OCI-LY7 (cell line): ENCODE measurements around the gene ZHX3. TPM values are rescaled to one million over a fixed set of nuclear protein-coding genes. Genes with fewer than 3 reads are reported as not detected.

Source experiments
- BruUV-seq: library from RNA; stranded (reverse); fragments of 400-500 nt; replicated peaks from 2 replicates; lab custom pipeline; 2021; lab: Mats Ljungman, UMichigan
- CTCF ChIA-PET: fragments of 300-600 bp; sonication (Branson Sonifier 250); formaldehyde crosslinking; loops from one replicate; lab custom pipeline; 2022; ENCODE audit warnings: antibody characterized with exemption; ENCODE audit not compliant: unreplicated experiment; lab: Charles Lee
- POLR2A ChIA-PET: fragments of 300-600 bp; sonication (Branson Sonifier 250); formaldehyde crosslinking; loops from one replicate; lab custom pipeline; 2022; ENCODE audit warnings: antibody characterized with exemption; lab: Charles Lee
- DNase-seq: peaks from one replicate; pipeline ENCODE4 v3.0.0-alpha.2; 2015; ENCODE audit warnings: low spot score
- H2AFZ ChIP-seq: fragments of 200-600 bp; sonication (generic), shearing (Covaris generic); 2 replicates; pipeline ENCODE4 v1.6.1; 2014; ENCODE audit warnings: mild to moderate bottlenecking, antibody characterized with exemption, low read length, moderate library complexity
- H3K27ac ChIP-seq: fragments of 200-600 bp; sonication (generic); 2 replicates; pipeline ENCODE4 v1.5.1; 2014; ENCODE audit warnings: mixed run types, low read depth, mild to moderate bottlenecking, moderate library complexity, low read length, inconsistent platforms; ENCODE audit not compliant: poor library complexity, severe bottlenecking
- H3K36me3 ChIP-seq: fragments of 200-600 bp; sonication (generic); 2 replicates; pipeline ENCODE4 v1.6.1; 2014; ENCODE audit warnings: mild to moderate bottlenecking, antibody characterized with exemption, low read length, moderate library complexity, mixed read lengths; ENCODE audit not compliant: insufficient read depth
- H3K4me1 ChIP-seq: fragments of 200-600 bp; sonication (generic); 2 replicates; pipeline ENCODE4 v1.5.1; 2014; ENCODE audit warnings: mild to moderate bottlenecking, low read length; ENCODE audit not compliant: insufficient read depth, poor library complexity, severe bottlenecking
- H3K4me2 ChIP-seq: fragments of 200-600 bp; sonication (generic); 2 replicates; pipeline ENCODE4 v1.6.1; 2014; ENCODE audit warnings: mild to moderate bottlenecking, low read length
- H3K4me3 ChIP-seq: fragments of 200-600 bp; sonication (generic); 2 replicates; pipeline ENCODE4 v1.5.1; 2014; ENCODE audit warnings: mild to moderate bottlenecking, low read depth, low read length; ENCODE audit not compliant: poor library complexity, severe bottlenecking
- H3K79me2 ChIP-seq: fragments of 200-600 bp; sonication (generic); 2 replicates; pipeline ENCODE4 v1.6.1; 2016; ENCODE audit warnings: low read depth, mild to moderate bottlenecking, low read length, moderate library complexity, mixed read lengths; ENCODE audit not compliant: insufficient read depth
- H3K9me2 ChIP-seq: fragments of 200-600 bp; sonication (generic); 2 replicates; pipeline ENCODE4 v1.6.1; 2016; ENCODE audit warnings: mild to moderate bottlenecking, low read length, mixed read lengths; ENCODE audit not compliant: insufficient read depth
- H3K9me3 ChIP-seq: fragments of 200-600 bp; sonication (generic); 2 replicates; pipeline ENCODE4 v1.6.1; 2014; ENCODE audit warnings: mild to moderate bottlenecking, mixed run types, low read length, mixed read lengths
- H4K20me1 ChIP-seq: fragments of 200-600 bp; sonication (generic); 2 replicates; pipeline ENCODE4 v1.6.1; 2014; ENCODE audit warnings: mild to moderate bottlenecking, antibody characterized with exemption, low read length, moderate library complexity, mixed read lengths; ENCODE audit not compliant: insufficient read depth
- EZH2phosphoT487 ChIP-seq: fragments of 200-600 bp; sonication (generic); IDR thresholded peaks from 2 replicates; pipeline ENCODE4 v1.6.1; 2018; ENCODE audit warnings: low read depth, borderline replicate concordance, mild to moderate bottlenecking, mixed run types, antibody characterized with exemption, low read length, moderate library complexity, mixed read lengths
- intact Hi-C: fragments of 100-400 bp; cut with micrococcal nuclease; formaldehyde crosslinking; loops from one replicate; pipeline ENCODE4 v1.10.0; 2022; ENCODE audit not compliant: unreplicated experiment
- total RNA-seq, 2 experiments: library from RNA; depleted of rRNA in 1 of 2; stranded (reverse); fragments of >200 nt in 1 of 2; shearing (Covaris generic) in 1 of 2; gene quantifications; 2 replicates each; pipeline ENCODE4 v1.2.3, GENCODE V29; 2014 to 2022
- TF ChIP-seq, protein P1 (sequence below): fragments of 200-600 bp; sonication (generic); conservative IDR thresholded peaks from 2 replicates; pipeline ENCODE4 v1.5.1; 2014; ENCODE audit warnings: mild to moderate bottlenecking, antibody characterized with exemption, low read length, moderate library complexity, mixed read lengths

The ZHX3 gene
- total RNA-seq, 2 experiments from 2014 or later, result 5.8 to 16.9 TPM

DNA sequence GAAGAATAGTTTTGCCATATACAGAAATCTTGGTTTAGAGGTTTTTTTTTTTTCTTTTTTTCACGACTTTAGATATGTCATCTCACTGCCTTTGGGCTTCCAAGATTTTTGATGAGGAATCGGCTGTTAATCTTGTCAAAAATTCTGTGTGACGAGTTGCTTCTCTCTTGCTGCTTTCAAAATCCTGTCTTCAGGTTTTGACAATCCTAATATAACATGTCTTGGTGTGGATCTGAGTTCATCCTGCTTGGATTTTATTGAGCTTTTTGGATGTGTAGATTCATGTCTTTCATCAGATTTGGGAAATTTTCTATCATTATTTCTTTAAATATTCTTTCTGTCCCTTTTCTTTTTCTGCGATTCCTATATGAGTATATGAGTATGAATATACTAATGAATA, 119.1 kb downstream of the ZHX3 start:
- DNase-seq, result no peak
- ChIA-PET CTCF (no interaction called here), POLR2A (interaction anchor here (0.7 to 0.9 kb wide), 2 partner anchors 15 to 65 kb away, joined by 3 to 4 read pairs; no protein-coding TSS in a partner anchor)
- intact Hi-C loops, result no loop called here
- BruUV-seq, result no TSS peak
- no peaks in the 10 kb centered on the region for H3K4me1 ChIP-seq
- no peak for TF ChIP-seq EZH2phosphoT487
- TF ChIP-seq, protein P1, sequence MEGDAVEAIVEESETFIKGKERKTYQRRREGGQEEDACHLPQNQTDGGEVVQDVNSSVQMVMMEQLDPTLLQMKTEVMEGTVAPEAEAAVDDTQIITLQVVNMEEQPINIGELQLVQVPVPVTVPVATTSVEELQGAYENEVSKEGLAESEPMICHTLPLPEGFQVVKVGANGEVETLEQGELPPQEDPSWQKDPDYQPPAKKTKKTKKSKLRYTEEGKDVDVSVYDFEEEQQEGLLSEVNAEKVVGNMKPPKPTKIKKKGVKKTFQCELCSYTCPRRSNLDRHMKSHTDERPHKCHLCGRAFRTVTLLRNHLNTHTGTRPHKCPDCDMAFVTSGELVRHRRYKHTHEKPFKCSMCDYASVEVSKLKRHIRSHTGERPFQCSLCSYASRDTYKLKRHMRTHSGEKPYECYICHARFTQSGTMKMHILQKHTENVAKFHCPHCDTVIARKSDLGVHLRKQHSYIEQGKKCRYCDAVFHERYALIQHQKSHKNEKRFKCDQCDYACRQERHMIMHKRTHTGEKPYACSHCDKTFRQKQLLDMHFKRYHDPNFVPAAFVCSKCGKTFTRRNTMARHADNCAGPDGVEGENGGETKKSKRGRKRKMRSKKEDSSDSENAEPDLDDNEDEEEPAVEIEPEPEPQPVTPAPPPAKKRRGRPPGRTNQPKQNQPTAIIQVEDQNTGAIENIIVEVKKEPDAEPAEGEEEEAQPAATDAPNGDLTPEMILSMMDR, result no peak
- H4K20me1 ChIP-seq, result no peaks in the 10 kb centered on the region
- H3K27ac ChIP-seq, result no peak overlapping the region
- no peaks in the 10 kb centered on the region for H3K9me2 ChIP-seq
- H3K9me3 ChIP-seq, result no peaks in the 10 kb centered on the region
- no peaks in the 10 kb centered on the region for H3K36me3 ChIP-seq
- no peak overlapping the region for H3K4me3 ChIP-seq
- H3K4me2 ChIP-seq, result no peak overlapping the region
- no peak overlapping the region for H2AFZ ChIP-seq
- H3K79me2 ChIP-seq, result no peaks in the 10 kb centered on the region

DNA sequence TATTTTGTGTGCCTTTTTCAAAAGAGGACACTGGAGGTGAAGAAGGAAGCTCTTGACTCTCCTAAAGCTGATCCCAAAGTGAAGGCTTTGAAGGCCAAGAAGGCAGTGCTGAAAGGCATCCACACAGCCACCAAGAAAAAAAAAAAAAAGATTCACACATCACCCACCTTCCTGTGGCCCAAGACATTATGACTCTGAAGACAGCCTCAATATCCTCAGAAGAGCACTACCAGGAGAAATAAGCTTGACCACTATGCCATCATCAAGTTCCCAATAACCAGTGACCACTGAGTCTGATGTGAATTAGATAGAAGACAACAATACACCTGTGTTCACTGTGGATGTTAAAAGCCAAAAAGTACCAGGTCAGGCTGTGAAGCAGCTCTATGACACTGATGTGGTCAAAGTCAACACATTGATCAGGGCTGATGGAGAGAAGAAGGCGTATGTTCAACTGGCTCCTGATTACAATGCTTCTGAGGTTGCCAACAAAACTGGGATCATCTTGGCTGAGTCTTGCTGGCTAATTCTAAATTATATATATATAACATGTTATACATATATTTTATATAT, 120.8 kb downstream of the ZHX3 start:
- POLR2A ChIA-PET, result no interaction called here
- H3K36me3 ChIP-seq, result no peaks in the 10 kb centered on the region
- H4K20me1 ChIP-seq, result no peaks in the 10 kb centered on the region
- H3K4me2 ChIP-seq, result no peak overlapping the region
- H3K9me2 ChIP-seq, result no peaks in the 10 kb centered on the region
- H3K9me3 ChIP-seq, result no peaks in the 10 kb centered on the region
- H3K4me1 ChIP-seq, result no peaks in the 10 kb centered on the region
- H2AFZ ChIP-seq, result no peak overlapping the region
- no TSS peak for BruUV-seq
- H3K79me2 ChIP-seq, result no peaks in the 10 kb centered on the region
- no peak overlapping the region for H3K27ac ChIP-seq
- TF ChIP-seq EZH2phosphoT487, result no peak
- TF ChIP-seq, protein P1, result no peak
- intact Hi-C loops, result no loop called here
- CTCF ChIA-PET, result no interaction called here
- DNase-seq, result no peak
- no peak overlapping the region for H3K4me3 ChIP-seq

DNA sequence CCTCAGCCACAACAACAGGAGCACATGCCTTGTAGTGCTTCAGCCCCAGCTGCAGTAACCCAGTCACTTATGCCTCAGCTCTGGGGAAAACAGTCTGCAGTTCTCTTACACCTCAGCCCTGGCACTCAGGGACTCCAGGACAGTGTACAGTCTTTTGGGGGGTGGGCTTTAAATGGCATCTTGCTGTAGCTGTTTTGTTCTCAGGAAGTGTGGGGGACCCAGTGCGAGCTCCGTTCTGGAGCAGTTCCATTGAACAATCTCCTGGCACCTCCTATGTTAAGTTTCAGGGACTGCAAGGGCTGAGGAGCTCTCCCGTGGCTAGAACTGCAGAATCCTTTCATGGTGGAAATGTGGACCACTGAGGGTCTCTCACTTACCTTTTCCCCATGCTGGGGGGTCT, 125.0 kb downstream of the ZHX3 start:
- peaks cover 24% of the 10 kb centered on the region; the same call in 1 of the 2 replicates for H3K9me3 ChIP-seq
- no peak overlapping the region for H3K27ac ChIP-seq
- H3K4me2 ChIP-seq, result no peak overlapping the region
- H3K9me2 ChIP-seq, result no peaks in the 10 kb centered on the region
- no peak for DNase-seq
- ChIA-PET POLR2A (interaction anchor here (0.6 kb wide), 1 partner anchor 202 kb away, joined by 3 read pairs; no protein-coding TSS in a partner anchor), CTCF (no interaction called here)
- H4K20me1 ChIP-seq, result no peaks in the 10 kb centered on the region
- no peak overlapping the region for H3K4me3 ChIP-seq
- no peaks in the 10 kb centered on the region for H3K36me3 ChIP-seq
- no peaks in the 10 kb centered on the region for H3K4me1 ChIP-seq
- BruUV-seq, result no TSS peak
- H3K79me2 ChIP-seq, result no peaks in the 10 kb centered on the region
- no peak overlapping the region for H2AFZ ChIP-seq
- intact Hi-C loops, result no loop called here
- TF ChIP-seq EZH2phosphoT487, result no peak
- TF ChIP-seq, protein P1, result no peak
